Measurements from ENCODE around the gene TJP3.

DNA sequence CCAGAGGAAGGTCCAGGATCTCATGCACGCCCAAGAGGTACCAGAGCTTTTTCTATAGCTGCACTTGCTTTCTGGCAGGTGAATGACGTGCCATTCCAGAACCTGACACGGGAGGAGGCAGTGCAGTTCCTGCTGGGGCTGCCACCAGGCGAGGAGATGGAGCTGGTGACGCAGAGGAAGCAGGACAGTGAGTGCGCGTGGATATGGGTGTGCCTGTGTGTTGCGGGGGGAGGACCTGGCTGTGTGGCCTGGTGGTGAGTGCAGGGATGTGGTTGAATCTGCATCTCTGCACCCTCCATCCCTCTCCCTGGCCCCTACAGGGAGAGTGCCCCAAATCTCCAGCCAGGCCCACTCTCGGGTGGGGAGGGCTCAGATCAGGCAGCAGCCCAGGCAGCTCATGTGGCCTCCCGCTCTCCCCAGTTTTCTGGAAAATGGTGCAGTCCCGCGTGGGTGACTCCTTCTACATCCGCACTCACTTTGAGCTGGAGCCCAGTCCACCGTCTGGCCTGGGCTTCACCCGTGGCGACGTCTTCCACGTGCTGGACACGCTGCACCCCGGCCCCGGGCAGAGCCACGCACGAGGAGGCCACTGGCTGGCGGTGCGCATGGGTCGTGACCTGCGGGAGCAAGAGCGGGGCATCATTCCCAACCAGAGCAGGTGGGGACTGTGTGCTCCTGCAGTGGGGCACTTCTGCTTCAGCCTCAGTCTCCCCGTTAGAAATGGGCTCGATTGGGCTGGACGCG lies 30.5 kb downstream of the TJP3 start:
- TF ChIP-seq, protein P1, sequence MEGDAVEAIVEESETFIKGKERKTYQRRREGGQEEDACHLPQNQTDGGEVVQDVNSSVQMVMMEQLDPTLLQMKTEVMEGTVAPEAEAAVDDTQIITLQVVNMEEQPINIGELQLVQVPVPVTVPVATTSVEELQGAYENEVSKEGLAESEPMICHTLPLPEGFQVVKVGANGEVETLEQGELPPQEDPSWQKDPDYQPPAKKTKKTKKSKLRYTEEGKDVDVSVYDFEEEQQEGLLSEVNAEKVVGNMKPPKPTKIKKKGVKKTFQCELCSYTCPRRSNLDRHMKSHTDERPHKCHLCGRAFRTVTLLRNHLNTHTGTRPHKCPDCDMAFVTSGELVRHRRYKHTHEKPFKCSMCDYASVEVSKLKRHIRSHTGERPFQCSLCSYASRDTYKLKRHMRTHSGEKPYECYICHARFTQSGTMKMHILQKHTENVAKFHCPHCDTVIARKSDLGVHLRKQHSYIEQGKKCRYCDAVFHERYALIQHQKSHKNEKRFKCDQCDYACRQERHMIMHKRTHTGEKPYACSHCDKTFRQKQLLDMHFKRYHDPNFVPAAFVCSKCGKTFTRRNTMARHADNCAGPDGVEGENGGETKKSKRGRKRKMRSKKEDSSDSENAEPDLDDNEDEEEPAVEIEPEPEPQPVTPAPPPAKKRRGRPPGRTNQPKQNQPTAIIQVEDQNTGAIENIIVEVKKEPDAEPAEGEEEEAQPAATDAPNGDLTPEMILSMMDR (IDR thresholded peaks at IDR 0.05), result no peak
- TF ChIP-seq POLR2A (IDR thresholded peaks at IDR 0.05), result no peak
